Keratinocyte (primary cell): ENCODE results near the gene EHBP1.

Experiments used
- EZH2 ChIP-seq: IDR thresholded peaks from one replicate; pipeline ENCODE4 v1.6.1; 2012; ENCODE audit warnings: inconsistent platforms, mild to moderate bottlenecking, low read length, moderate library complexity
- TF ChIP-seq, protein P1 (sequence below), 3 experiments: IDR thresholded peaks in 1 of 3; conservative IDR thresholded peaks in 1 of 3; optimal IDR thresholded peaks in 1 of 3; 2 replicates in 2 of 3; 3 replicates in 1 of 3; pipeline versions ENCODE3 to v1.5.1; 2011; ENCODE audit warnings: low read length in 3 of 3, mild to moderate bottlenecking in 3 of 3, moderate library complexity in 2 of 3, control low read depth in 1 of 3, inconsistent platforms in 1 of 3; ENCODE audit not compliant: insufficient read depth in 2 of 3; ENCODE audit errors: extremely low read depth in 1 of 3

DNA sequence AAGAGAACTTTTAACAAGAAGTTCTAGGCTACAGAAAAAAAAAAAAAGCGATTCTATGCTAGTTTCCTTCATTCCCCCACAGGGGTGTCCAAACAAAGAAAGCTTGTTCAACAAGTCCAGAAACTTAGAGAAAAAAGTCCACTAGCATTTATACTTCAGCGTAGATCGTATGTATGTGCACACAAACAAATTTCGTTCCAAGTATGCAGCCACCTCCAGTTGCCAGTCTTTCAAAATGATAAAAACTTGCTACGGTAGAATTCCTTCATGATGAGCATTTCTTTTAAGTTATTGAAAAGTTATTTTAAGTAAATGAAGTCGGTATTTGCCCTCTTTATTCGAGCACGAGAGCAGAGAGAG lies 341.4 kb downstream of the EHBP1 start:
- TF ChIP-seq, protein P1, sequence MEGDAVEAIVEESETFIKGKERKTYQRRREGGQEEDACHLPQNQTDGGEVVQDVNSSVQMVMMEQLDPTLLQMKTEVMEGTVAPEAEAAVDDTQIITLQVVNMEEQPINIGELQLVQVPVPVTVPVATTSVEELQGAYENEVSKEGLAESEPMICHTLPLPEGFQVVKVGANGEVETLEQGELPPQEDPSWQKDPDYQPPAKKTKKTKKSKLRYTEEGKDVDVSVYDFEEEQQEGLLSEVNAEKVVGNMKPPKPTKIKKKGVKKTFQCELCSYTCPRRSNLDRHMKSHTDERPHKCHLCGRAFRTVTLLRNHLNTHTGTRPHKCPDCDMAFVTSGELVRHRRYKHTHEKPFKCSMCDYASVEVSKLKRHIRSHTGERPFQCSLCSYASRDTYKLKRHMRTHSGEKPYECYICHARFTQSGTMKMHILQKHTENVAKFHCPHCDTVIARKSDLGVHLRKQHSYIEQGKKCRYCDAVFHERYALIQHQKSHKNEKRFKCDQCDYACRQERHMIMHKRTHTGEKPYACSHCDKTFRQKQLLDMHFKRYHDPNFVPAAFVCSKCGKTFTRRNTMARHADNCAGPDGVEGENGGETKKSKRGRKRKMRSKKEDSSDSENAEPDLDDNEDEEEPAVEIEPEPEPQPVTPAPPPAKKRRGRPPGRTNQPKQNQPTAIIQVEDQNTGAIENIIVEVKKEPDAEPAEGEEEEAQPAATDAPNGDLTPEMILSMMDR (optimal IDR thresholded peaks at IDR 0.05 in 1 of 3, IDR thresholded peaks at IDR 0.05 in 1 of 3, conservative IDR thresholded peaks at IDR 0.05 in 1 of 3; ENCODE audit: extremely low read depth in 1 of 3, insufficient read depth in 2 of 3, low read length in 3 of 3) = no peak
- no peak for TF ChIP-seq EZH2
